Stimulated activated CD8-positive, alpha-beta memory T cell treated with anti-CD3 and anti-CD28 coated beads, Interleukin-12 subunit alpha, Interleukin-12 subunit beta, amount 100 ng/mL, for 24 hours (primary cell): ENCODE data around the gene CCL23.

ENCODE experiments used
- DNase-seq: peaks from one replicate; pipeline ENCODE4 v3.0.0-alpha.2; 2020; ENCODE audit errors: extremely low read depth

The CCL23 gene

DNA sequence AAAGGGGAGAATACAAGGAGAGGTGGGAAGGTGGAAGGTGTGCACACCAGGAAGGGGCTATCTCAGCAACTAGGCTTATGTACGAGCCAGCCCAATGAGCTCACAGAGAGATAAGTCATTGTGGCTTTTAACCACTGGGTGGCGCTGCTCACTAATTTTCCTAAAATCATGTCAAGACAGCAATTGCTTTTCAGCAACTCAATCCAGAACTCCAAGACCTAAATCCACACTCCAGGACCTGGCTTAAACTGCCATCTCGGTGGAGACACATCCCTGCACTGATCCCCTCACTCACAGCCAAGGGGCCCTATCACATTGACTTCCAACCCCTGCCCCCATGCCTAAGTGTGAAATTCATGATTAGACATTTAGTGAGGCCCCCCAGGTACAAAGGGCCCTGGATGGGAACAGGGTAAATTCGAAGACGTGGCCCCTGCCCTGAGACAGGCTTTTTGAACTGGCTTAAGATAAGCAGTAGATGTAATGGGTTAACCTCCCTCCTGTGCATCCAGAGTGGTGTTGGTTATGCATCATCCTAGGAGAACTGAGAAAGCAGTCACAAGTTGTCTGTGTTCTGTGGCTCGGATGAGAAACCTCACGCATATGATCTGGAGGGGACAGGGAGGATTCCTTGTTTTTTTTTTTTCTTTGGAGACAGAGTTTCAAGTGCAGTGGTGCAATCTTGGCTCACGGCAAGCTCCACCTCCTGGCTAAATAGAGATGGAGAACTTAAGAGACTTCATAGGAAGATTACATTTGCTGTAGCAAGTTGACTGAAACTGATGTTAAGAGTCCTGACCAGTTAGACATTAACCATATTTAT is 48.0 kb downstream of the CCL23 start:
- DNase-seq: peak; percentile 34

DNA sequence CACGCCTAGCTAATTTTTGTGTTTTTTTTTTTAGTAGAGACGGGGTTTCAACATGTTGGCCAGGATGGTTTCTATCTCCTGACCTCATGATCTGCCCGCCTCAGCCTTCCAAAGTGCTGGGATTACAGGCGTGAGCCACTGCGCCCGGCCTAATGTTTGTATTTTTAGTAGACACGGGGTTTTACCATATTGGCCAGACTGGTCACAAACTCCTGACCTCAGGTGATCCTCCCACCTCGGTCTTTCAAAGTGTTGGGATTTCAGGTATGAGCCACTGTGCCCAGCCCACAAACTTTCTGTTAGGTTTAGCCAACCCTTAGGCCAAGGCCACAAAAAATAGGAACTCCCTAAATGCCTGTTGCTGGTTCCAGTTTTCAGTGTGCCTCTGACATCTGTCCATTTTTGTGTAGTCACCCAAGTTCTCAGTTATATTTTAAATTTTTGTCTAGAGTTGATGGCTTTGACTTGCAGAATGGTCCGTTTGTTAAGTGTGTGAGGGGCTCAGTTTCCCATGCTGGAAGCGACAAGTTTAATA is 49.2 kb downstream of the CCL23 start:
- DNase-seq: no peak

DNA sequence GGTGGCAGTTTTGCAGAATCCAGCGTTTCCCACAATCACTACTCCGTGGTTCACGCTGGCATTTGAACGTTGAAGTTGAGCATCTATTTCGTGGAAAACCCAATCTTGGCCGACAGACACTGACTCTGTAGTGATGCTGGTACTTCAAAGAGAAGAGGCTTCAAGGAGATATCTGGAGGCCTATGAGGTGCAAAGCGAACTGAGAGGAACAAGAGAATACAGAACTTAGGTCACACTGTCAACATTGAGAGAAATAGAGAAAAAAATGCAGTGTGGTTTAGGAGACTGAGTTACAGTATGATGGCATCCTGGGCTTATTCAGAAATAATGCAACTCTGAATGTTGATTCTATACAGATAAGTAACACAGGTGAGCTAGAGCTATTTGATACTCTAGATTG is 52.5 kb downstream of the CCL23 start:
- no peak for DNase-seq

DNA sequence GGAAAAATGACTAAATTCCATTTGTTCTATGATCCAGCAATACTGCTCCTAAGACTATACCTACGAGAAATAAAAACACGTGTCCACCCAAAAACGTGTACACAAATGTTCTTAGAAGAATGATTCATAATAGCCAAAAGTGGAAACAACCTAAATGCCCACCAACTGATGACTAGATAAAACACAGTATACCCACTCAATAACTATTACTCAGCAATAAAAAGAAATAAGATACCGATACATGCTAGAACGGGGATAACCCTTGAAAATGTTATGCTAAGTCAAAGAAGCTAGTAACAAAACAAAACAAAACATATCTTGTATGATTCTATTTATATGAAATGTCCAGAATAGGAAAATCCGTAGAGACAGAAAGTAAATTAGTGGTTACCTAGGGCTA is 54.1 kb downstream of the CCL23 start:
- DNase-seq: no peak
